PFSK-1 (cell line): ENCODE data around the gene SORL1.

Experiments used
- FOXP2 ChIP-seq: optimal IDR thresholded peaks from 2 replicates; pipeline ENCODE3; 2011; ENCODE audit warnings: borderline replicate concordance, control low read depth, inconsistent platforms; ENCODE audit not compliant: insufficient read depth; ENCODE audit errors: extremely low read length, extremely low read depth
- POLR2AphosphoS5 ChIP-seq: IDR thresholded peaks from 2 replicates; pipeline ENCODE4 v1.6.1; 2012; ENCODE audit warnings: low read depth, mild to moderate bottlenecking, control low read depth, low read length, moderate library complexity
- SIN3A ChIP-seq: IDR thresholded peaks from 2 replicates; pipeline ENCODE4 v1.6.1; 2012; ENCODE audit warnings: mild to moderate bottlenecking, low read length, moderate library complexity, borderline replicate concordance; ENCODE audit not compliant: insufficient read depth
- TAF1 ChIP-seq: IDR thresholded peaks from 2 replicates; pipeline ENCODE4 v1.6.1; 2012; ENCODE audit warnings: low read length, control low read depth, borderline replicate concordance; ENCODE audit not compliant: insufficient read depth
- TF ChIP-seq, protein P1 (sequence below), 2 experiments: IDR thresholded peaks; 2 replicates each; pipeline versions ENCODE4 v1.6.1 to v1.8.0; 2011 to 2012; ENCODE audit warnings: low read depth in 2 of 2, low read length in 2 of 2, control low read depth in 1 of 2, inconsistent platforms in 1 of 2, mild to moderate bottlenecking in 1 of 2, moderate library complexity in 1 of 2; ENCODE audit not compliant: insufficient read depth in 1 of 2

SORL1 gene

DNA sequence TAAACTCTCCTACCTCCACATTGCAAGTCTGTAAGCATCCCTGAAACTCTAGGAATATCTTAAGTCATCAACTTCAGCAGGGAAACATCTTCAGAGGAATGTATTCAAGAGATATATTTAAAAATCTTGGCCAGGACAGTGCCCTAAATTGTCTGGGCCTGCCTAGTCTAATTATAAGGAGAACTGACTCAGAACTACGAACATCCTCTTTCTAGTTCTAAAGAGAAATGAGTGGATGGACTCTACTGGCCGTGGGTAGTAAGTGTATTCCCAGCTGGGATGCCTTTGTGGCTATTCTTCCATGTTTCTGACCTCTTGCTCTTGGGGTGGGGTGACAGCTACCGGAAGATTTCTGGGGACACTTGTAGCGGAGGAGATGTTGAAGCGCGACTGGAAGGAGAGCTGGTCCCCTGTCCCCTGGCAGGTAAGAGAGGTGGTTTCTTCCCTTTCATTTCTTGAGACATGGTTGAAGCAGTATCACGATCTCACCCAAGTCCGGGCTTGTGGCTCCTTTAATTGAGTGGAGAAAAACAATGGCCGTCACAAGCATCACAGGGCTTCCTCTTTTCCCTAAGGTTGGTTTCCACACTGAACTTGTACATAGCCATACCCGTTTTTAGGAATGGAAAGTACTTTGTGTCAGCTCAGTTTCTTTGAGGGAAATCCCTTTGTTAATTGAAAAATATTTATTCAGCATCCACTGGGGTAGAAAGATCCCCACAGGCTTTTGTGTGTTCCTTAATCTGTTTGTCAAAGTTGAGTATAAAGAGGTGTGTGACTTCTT lies 98.3 kb downstream of the SORL1 start:
- TF ChIP-seq SIN3A, result no peak
- TF ChIP-seq, protein P1, sequence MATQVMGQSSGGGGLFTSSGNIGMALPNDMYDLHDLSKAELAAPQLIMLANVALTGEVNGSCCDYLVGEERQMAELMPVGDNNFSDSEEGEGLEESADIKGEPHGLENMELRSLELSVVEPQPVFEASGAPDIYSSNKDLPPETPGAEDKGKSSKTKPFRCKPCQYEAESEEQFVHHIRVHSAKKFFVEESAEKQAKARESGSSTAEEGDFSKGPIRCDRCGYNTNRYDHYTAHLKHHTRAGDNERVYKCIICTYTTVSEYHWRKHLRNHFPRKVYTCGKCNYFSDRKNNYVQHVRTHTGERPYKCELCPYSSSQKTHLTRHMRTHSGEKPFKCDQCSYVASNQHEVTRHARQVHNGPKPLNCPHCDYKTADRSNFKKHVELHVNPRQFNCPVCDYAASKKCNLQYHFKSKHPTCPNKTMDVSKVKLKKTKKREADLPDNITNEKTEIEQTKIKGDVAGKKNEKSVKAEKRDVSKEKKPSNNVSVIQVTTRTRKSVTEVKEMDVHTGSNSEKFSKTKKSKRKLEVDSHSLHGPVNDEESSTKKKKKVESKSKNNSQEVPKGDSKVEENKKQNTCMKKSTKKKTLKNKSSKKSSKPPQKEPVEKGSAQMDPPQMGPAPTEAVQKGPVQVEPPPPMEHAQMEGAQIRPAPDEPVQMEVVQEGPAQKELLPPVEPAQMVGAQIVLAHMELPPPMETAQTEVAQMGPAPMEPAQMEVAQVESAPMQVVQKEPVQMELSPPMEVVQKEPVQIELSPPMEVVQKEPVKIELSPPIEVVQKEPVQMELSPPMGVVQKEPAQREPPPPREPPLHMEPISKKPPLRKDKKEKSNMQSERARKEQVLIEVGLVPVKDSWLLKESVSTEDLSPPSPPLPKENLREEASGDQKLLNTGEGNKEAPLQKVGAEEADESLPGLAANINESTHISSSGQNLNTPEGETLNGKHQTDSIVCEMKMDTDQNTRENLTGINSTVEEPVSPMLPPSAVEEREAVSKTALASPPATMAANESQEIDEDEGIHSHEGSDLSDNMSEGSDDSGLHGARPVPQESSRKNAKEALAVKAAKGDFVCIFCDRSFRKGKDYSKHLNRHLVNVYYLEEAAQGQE (IDR thresholded peaks at IDR 0.05; ENCODE audit: insufficient read depth in 1 of 2, low read depth in 2 of 2, low read length in 2 of 2), result no peak
- TF ChIP-seq POLR2AphosphoS5, result no peak
- no peak for TF ChIP-seq FOXP2
- TF ChIP-seq TAF1, result no peak

DNA sequence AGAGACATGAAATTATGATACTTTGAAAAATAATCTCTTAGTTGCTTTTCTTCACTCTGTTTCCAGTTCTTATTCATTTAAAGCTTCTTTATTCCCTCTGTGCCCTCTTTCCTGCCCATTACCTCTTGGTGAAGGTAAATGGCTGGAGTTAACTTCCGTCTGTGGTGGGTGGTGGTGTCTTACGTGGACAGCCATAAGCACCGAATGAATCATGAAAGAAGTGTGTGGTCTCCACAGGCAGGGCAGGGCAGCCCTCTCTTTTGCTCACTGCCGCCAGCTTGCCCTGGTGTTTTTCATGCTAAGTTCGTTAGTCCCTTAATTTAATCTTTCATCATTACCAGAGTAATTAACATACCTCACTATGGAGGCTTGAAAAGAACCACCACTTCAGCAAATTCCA lies 99.3 kb downstream of the SORL1 start:
- TF ChIP-seq SIN3A (no peak), TAF1 (no peak), POLR2AphosphoS5 (no peak), FOXP2 (no peak)
- TF ChIP-seq, protein P1 (IDR thresholded peaks at IDR 0.05; ENCODE audit: insufficient read depth in 1 of 2, low read depth in 2 of 2, low read length in 2 of 2), result no peak

DNA sequence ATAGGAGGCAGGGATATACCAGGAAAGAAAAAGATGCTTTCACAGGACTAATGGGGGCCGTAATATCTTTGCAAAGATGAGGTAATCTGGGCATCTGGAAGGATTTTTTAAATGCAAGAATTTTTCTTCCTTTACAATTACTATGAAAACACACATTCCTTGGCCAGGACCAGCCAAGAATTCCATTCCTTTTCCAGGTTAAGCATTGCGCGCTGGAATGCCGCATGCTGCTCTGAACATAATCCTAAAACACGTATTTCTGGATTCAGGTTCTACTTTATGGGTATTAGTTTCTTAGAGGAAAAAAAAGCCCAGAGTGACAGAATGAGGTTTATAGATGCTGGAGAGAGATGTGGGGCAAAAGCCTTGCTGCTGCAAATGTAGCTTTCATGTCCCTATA lies 100.0 kb downstream of the SORL1 start:
- TF ChIP-seq, protein P1 (IDR thresholded peaks at IDR 0.05; ENCODE audit: insufficient read depth in 1 of 2, low read depth in 2 of 2, low read length in 2 of 2), result no peak
- TF ChIP-seq TAF1 (no peak), FOXP2 (no peak), SIN3A (no peak), POLR2AphosphoS5 (no peak)

DNA sequence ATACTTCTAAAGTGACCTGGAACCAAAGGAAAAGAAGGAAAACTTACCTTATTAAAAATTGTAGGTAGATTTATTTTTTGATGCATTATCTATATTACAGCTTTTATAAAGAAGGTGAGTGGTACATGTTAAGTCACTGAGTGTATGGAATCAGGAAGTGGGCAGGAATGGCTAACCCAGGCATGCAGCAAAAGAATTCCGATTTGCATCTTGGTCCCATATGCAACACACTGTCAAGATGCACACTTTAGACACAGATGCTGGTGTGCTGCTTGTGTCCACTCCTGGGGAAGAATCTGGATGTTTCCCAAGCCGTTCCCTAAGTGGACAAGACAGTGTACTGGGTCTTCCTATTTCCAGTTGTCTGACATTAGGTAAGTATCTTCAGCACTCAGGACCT lies 100.5 kb downstream of the SORL1 start:
- TF ChIP-seq POLR2AphosphoS5, result no peak
- TF ChIP-seq TAF1, result no peak
- no peak for TF ChIP-seq FOXP2
- no peak for TF ChIP-seq SIN3A
- TF ChIP-seq, protein P1 (IDR thresholded peaks at IDR 0.05; ENCODE audit: insufficient read depth in 1 of 2, low read depth in 2 of 2, low read length in 2 of 2), result no peak

DNA sequence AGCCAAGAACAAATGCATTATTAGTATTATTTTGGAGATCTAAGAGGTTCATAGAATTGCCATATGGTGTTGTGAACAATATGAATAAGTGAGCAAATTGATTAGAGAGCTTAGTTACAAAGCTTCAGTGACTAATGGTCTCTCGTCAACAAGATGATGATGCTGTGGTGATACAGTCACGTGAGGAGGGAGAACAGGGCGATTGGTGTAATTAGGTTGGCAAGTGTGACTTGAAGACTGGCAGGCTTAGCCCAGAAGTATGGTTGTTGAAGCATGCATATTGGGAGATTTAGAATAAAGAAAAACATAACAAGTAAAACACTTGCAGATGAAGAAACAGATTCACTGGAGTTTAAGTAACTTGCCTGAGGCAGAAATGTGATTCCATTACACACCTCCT lies 101.3 kb downstream of the SORL1 start:
- TF ChIP-seq FOXP2 (no peak), POLR2AphosphoS5 (no peak), TAF1 (no peak), SIN3A (no peak)
- TF ChIP-seq, protein P1 (IDR thresholded peaks at IDR 0.05; ENCODE audit: insufficient read depth in 1 of 2, low read depth in 2 of 2, low read length in 2 of 2), result no peak
